Activated T-cell treated with anti-CD3 and anti-CD28 coated beads for 48 hours (primary cell): ENCODE results near the gene RNF214.
"Not testable (repeated sequence)": the region's sequence is repeated elsewhere in the genome, so short reads cannot be mapped to it uniquely, and the experiment has no call there.

Source experiments
- DNase-seq: peaks from one replicate; pipeline ENCODE4 v3.0.0-alpha.2; 2020; ENCODE audit warnings: low read depth

Gene RNF214

DNA sequence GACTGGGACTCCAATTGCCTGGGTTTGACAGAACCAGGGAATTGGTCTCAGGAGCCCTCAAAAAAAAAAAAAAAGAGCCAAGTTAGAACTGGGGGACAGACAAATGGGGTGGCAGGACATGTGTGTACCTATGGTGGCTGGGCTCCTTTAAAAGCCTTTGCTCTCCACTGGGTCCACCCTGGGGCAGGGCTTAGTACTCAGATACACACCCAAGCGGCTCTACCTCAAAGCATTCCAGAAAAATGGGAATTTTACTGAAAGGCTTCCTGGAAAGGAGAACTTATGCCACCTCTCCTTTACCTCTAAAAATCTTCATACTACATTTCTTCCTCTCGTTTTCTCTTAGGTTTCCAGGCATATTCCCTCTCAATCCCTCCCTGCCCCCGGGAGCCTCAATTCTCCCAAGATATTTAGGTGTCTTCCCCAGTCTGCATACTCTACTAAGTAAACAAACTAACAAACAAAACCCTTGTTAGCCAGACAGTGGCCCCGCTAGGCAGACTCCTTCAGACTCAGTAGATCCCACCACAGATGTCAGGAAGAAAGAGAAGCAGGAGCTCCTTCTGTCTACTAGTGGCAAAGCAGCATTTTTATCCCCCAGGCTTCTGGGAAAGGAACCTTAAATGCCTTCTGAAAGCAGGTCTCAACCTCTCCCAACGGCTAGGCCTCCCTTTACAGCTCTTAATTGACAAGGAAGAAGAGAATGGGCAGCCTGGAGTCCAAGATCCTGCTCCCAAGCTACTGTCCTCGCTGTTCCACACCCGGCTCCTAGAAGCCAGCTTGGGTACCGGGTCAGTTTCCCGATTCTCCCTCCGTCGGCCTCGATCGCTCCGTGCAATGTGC lies 1.3 kb upstream of the RNF214 start:
- no peak for DNase-seq

DNA sequence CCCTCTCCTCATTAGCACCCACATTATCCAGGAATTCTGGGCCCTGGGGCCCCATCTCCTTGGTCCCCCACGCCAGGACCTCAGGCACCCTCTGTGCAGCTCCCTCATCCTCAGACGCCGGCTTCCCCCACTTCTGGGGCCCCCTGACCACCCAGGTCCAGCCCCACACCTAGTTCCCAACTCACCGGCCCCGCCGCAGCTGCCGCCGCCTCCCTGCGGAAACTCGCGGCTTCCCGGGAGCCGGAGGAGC lies 704 bp upstream of the RNF214 start, which contains the start of gene PCSK7:
PCSK7 (minus strand) TSS at position 232 of the 250 bp plus-strand sequence. CDS start 2,229 bp downstream, outside the sequence.
- DNase-seq = no peak

DNA sequence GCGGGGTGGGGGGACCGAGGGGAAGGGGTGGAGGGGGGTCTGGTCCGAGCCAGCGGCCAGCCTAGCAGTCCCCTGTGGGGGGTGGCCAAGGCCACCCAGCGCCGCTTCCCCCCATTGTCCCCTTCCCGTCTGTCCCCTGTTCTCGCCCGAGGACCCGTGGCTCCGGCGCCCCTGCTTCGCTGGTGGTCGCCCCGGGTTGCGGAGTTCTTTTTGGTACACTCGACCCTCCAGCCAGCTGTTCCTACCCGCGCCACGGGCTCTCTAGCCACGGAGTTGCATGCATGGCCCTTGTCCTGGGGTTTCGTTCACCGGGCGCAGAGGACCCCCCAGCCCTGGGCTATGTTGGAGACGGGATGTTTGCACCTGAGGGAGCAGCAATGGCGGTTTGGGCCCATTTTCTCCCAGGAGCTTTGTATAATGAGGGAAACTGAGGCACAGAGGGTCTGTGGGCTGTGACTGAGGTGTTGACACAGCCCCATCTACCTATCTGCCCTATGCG lies 489 bp downstream of the RNF214 start:
- no peak for DNase-seq

DNA sequence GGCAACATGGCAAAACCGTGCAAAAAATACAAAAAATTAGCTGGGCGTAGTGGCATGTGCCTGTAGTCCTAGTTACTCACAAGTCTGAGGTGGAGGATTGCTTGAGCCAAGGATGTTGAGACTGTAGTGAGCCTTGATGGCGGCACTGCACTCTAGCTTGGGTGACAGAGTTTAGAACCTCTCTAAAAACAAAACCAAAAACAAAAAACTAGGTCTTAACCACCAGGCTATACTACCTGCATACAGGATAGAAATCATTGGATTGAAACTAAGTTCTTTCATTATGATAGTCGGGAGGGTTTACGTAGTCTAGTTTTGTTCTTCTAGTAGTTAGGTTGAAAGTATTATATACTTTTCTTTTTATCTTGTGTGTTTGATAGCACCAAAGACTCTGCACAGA lies 5.8 kb downstream of the RNF214 start:
- no peak for DNase-seq

DNA sequence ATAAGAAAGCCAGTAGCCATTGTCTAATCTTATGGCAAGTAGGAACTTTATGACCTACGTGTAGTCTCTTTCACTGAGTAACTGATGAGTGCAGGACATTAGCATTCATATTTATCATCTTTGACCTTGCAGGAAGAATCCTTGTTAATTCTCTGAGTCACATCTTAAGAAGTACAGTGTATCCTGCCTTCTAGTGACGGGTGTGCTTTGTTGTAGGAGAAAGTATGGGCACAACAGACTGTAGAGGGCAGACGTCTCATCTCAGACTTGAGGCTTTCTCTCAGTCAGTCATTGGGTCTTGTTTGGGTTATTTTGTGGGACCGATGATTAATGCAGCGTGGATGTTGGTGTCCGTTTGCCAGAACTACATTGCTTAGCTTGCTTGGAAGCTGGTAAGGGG lies 6.8 kb downstream of the RNF214 start:
- no peak for DNase-seq

DNA sequence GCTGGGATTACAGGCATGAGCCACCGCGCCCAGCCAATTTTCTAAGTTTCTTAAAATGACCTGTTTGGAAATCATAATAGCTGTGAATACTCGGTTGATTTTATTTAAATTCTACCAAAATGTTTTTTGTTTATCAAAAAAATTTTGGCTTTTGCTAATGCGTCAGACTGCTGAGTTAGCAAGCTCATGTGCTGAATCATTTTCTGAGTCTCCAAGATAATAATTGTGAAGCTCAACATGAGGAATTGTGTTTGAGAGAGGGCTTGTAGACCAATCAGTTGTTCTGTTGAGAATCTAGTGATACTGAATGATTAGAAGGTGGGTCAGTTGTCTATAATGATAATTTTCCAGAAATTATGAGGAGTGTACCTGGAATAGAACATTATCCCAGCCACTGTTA lies 15.9 kb downstream of the RNF214 start:
- DNase-seq = no peak

DNA sequence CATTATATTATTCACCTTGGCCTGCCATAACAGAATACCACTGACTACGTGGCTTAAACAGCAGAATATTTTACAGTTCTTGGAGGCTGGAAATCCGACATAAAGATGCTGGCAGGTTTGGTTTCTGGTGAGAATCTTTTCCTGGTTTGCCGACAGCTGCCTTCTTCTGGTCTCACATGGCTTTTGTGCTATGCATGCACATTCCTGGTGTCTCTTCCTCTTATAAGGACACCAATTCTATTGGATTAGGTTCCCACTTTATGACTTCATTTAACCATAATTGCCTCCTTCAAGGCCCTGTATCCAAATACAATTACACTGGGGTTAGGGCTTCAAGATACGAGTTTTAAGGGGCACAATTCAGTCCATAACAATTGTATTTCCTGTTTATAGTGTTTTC lies 17.1 kb downstream of the RNF214 start:
- no peak for DNase-seq

DNA sequence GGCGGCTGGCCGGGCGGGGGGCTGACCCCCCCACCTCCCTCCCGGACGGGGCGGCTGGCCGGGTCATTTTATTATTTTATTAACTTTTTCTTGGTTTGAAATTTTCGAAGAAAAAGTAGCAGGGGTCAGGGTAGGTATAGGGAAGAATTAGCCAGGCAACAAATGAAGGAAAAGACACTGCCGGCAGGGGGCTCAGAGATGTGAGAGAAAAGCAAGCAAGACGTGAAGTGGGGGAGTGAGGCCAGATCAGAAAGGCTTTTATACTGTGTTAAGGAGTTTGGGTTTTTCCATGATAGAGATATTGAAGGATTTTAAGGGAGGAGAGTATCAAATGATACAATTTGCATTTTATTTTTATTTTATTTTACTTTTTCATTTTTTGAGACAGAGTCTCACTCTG lies 19.0 kb downstream of the RNF214 start:
- no peak for DNase-seq

DNA sequence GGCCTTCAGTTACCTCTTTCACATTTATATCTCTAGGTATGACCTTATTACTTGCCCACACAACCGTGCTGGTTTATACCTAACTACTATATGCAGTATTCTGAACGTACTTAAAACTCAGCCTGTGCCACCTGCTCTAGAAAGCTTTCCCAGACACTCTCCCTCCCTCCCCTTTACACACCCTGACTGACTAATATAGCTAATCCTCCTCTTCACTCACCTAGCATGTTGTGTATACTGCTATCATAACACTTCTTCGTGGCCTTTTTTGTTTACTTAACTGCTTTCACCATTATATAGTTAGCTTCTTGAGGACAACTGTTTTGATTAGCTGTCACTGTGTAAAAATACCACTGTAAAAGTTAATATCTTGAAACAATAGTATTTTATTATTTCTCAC lies 23.5 kb downstream of the RNF214 start:
- DNase-seq = no peak

DNA sequence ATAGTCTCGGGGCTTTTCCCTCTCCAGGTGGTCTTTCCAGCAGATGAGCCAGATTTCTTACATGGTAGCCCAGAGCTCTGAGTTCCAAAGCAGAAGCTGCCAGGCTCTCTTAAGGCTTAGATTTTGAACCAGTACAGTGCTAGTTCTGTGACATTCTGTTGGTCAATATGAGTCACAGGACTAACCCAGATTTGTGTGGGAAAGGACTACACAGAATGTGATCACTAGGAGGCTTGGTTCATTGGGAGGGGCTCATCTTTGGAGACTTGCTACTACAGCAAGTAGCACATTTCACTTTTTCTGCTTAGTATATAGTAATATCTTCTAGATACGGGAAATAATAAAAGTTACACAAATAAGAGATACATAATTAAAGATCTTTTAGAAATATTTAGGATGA lies 24.1 kb downstream of the RNF214 start:
- DNase-seq = no peak

DNA sequence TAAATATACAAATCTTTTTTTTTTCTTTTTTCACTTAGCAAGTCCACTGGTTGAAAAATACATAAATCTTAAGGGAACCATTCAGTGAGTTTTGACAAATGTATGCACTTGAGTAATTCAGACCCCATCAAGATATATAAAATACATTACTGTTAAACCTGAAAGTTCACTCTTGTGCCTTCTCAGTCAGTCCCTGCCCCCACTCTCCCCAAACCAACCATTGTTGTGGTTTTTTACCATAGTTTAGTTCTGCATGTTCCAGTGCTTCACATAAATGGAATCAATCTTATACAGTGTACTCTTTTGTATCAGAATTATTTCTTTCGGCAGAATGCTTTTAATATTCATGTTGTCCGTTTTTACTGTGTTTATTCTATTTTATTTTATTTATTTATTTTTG lies 26.1 kb downstream of the RNF214 start:
- DNase-seq = no peak

DNA sequence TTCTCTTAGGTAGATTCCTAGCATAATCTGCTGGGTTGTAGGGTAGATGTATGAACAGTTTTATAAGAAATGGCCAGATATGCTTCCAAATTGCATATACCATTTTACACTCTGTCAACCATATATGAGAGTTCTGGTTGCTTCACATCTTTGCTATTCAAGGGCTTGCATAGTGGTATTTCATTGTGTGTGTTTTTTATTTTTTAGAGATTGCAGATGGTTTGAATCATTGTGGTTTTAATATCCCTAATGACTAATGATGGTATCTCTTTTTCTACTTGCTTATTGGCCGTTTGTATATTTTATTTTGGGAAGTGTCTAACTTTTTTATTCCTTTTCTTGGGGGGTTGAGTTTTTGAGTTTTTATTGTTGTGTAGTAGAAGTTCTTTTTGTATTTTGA lies 26.9 kb downstream of the RNF214 start:
- DNase-seq = no peak

DNA sequence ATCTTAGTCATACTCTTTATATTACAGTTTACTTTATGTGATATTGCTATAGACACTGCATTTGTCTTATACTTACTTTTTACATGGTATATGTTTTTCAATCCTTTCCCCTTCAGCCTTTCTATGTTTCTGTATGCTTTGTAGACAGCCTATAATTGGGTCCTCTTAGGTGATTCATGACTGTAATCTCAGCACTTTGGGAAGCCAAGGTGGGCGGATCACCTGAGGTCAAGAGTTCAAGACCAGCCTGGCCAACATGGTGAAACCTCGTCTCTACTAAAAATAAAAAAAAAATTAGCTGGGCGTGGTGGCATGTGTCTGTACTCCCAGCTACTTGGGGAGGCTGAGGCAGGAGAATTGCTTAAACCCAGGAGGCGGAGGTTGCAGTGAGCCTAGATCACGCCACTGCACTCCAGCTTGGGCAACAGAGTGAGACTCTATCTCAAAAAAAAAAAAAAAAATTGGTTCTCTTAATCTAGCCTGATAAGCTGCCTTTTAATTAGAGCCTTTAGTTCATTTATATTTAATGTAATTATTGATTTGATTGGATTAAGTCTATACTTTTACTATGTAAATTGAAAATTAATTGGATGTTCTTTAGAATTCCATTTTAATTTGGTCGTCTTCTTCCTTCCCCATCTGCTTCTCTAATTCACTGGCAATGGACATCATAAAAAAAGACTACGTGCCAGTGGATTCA lies 32.3 kb downstream of the RNF214 start:
- not testable (repeated sequence) for DNase-seq

DNA sequence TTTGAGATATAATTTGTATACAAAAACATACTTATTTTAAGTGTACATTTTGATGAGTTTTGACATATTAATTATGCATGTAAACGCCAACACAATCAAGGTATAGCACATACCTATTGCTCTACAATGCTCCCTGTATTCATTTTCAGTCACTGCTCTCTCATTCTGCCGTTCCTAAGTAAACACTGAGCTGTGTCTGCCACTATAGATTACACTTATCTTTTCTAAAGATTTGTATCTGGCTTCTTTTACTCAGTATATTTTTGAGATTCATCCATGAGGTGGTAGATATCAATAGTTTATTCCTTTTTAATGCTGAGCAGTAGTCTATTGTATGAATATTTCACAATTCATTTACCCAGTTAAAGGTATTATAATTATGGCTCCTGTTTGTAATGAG lies 33.3 kb downstream of the RNF214 start:
- no peak for DNase-seq

DNA sequence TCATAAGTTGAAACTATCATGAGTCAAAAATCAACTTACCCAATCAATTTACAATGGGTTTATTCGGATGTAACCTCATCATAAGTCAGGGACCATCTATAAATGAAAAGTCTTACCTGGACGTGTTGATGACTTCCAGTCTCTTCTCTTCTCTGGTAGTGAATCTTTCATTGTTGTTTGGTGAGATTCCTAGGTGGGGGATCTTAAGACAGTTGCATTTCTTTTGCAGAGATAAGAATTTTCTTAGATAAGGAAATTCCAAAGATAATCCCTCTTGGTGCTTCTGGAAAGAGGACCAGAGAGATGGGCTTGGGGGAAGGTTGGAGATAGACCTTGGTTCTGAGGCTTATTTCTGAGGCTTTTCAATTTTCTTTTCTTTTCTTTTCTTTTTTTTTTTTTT lies 37.4 kb downstream of the RNF214 start:
- DNase-seq = no peak

DNA sequence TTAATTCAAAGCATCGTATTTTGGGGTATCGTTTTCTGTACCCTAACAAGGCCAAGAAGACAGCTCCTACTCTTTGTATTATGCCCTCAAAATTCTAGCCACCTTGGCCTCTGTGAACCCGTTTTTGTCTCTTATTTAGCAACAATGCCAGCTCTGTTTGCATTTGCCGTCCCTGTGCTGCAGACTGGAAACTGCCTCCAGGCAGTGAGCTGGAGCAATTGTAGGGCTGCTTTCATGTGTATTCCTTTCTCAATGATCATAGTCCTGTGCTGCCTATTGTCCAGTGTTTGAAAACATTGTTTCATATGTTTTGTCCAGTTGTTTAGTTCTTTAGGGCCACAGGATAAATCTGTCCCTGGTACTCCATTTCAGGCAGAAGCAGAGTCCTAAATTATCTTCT lies 38.7 kb downstream of the RNF214 start:
- DNase-seq = no peak

DNA sequence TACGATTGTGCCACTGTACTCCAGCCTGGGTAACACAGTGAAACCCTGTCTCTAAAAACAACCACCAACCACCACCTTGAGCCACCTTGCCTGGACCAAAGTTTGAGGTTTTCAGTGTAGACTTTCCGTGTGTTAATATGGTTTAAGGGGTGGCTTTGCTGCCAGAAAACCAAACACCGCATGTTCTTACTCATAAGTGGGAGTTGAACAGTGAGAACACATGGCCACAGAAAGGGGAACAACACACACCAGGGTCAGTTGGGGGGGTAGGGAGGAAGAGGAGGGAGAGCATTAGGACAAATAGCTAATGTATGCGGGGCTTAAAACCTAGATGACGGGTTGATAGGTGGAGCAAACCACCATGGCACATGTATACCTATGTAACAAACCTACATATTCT lies 39.7 kb downstream of the RNF214 start:
- not testable (repeated sequence) for DNase-seq

DNA sequence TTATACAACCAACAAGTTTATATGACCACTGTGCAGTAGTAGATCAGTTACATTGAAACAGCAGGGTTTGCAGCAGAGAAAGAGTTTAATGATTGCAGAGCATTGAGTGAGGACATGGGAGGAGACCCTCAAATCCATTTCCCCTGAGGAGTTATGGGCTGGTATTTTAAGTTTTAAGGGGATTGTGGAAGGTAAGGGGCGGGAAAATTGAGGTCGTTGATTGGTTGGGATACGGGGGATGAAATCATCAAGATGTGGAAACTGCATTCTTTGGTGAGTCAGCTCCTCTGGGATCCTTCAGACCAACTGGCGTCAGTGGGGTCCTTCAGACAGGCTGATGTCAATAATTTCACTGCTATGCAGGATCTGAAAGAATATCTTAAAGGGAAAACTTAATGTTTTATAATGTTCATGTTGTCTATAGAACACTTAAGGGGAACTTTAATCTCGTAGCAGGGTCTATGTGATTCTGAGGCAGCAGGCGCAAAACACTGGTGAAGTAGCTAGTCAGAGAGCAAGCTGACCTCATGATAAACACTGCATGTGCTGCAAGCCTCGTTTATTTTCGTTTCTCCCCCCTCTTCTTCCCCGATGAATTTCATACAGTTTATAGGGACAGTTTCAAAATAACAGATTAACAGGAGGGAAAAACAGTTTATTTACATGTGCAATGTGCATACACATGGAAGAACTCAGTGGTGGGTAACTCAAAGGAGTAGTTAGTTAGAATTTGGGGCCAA lies 41.2 kb downstream of the RNF214 start:
- DNase-seq = no peak

DNA sequence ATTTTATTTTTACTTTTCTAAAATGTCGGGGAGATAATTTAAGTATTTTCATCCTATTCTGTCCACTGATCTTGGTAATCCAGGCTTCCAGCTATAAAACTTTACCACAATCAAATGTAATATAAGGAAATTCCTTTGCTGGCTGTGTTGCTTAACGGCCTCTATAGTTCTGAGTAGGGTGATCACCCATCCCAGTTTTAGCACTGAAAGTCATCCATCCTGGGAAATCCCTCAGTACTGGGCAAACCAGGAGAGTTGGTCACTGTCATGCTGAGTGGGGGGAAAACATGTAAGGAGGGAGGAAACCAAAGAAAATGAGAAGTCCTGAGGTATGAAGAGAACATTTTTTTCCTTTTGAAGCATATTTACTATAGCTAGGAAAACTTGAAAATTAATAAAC lies 45.9 kb downstream of the RNF214 start:
- no peak for DNase-seq

DNA sequence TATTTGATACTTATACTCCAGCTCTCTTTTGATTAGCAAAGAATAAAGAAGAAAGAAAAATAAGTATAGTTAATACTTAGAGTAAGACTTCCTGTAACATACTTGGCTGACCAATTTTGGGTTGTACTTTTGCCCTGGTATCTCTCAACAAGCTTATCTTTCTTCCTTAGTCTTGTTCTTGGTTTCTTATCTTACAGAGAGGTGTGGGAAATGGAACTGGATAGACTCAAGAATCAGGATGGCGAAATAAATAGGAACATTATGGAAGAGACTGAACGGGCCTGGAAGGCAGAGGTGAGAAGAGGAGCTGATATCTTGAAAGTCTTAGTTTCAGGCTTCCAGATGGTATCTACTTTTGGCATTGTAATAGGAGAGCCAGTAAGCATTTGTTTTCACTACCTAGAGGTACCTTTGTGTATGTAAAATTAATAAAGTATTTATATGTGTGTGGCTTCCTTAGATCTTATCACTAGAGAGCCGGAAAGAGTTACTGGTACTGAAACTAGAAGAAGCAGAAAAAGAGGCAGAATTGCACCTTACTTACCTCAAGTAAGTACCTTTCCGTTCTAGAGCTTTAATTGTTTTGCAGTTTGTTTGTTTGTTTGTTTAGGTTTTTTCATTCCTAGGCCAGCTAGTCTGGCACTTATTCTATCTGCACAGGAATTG lies 47.4 kb downstream of the RNF214 start:
- no peak for DNase-seq

DNA sequence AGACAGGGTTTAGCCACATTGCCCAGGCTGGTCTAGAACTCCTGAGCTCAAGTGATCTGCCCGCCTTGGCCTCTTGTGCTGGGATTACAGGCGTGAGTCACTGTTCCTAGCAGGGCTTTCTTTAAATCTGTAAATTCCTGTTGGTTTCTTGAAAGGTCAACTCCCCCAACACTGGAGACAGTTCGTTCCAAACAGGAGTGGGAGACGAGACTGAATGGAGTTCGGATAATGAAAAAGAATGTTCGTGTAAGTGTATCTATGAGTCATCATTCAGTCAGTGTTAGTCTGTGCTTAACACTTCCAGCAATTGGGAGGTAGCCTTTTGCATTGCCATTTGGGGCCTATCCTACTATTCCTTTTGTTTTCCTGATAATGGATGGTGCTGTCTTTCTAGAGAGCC lies 48.7 kb downstream of the RNF214 start:
- no peak for DNase-seq

DNA sequence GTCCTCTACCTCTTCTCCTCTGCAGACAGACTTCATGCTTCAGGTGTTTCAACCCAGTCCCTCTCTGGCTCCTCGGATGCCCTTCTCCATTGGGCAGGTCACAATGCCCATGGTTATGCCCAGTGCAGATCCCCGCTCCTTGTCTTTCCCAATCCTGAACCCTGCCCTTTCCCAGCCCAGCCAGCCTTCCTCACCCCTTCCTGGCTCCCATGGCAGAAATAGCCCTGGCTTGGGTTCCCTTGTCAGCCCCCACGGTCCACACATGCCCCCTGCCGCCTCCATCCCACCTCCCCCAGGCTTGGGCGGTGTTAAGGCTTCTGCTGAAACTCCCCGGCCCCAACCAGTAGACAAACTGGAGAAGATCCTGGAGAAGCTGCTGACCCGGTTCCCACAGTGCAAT lies 49.4 kb downstream of the RNF214 start:
- DNase-seq = no peak
